Measurements from ENCODE around the gene DLX3. TPM values are rescaled to one million over a fixed set of nuclear protein-coding genes. Genes with fewer than 3 reads are reported as not detected.

DLX3 gene
- total RNA-seq, 1 donor from 2014 or later = 0.69 TPM

GRCh38 chr17:49989518-49989880 is 5.5 kb downstream of the DLX3 start:
- Histone ChIP-seq H3K4me3 (no peak overlapping the region), H3K27me3 (peaks cover 71% of the 10 kb centered on the region), H3K36me3 (no peaks in the 10 kb centered on the region), H3K4me1 (peaks cover 15% of the 10 kb centered on the region), H3K27ac (no peak overlapping the region), H3K9me3 (no peaks in the 10 kb centered on the region)
- intact Hi-C loops (cut with DNase I) = no loop called here
- TF ChIP-seq CTCF (IDR thresholded peaks at IDR 0.05) = no peak
- DNase-seq = peak; percentile 50
- no peak for ATAC-seq

GRCh38 chr17:49987681-49988441 is 7.2 kb downstream of the DLX3 start:
- H3K27me3 ChIP-seq = peaks cover 59% of the 10 kb centered on the region
- peak; percentile 19 for ATAC-seq
- intact Hi-C loops (cut with DNase I) = no loop called here
- no peak overlapping the region for H3K27ac ChIP-seq
- no peaks in the 10 kb centered on the region for H3K36me3 ChIP-seq
- no peak overlapping the region for H3K4me3 ChIP-seq
- no peak for TF ChIP-seq CTCF (IDR thresholded peaks at IDR 0.05)
- peak; percentile 58 for DNase-seq
- peaks cover 4% of the 10 kb centered on the region for H3K4me1 ChIP-seq
- no peaks in the 10 kb centered on the region for H3K9me3 ChIP-seq

GRCh38 chr17:49987290-49987585 is 7.8 kb downstream of the DLX3 start:
- Histone ChIP-seq H3K27ac (no peak overlapping the region), H3K9me3 (no peaks in the 10 kb centered on the region), H3K4me3 (no peak overlapping the region), H3K36me3 (no peaks in the 10 kb centered on the region), H3K4me1 (peaks cover 4% of the 10 kb centered on the region), H3K27me3 (peaks cover 52% of the 10 kb centered on the region)
- intact Hi-C loops (cut with DNase I) = no loop called here
- no peak for TF ChIP-seq CTCF (IDR thresholded peaks at IDR 0.05)
- ATAC-seq (no peak), DNase-seq (peak; percentile 16)

- H3K27ac ChIP-seq = no peak overlapping the region
- no peaks in the 10 kb centered on the region for H3K9me3 ChIP-seq
- H3K27me3 ChIP-seq = peaks cover 47% of the 10 kb centered on the region
- H3K4me3 ChIP-seq = no peak overlapping the region
- intact Hi-C loops (cut with DNase I) = no loop called here
- no peak for TF ChIP-seq CTCF (IDR thresholded peaks at IDR 0.05)
- H3K36me3 ChIP-seq = no peaks in the 10 kb centered on the region
- peaks cover 4% of the 10 kb centered on the region for H3K4me1 ChIP-seq
- DNase-seq (no peak), ATAC-seq (no peak)
Observed at GRCh38 chr17:49986396-49987289, 8.4 kb downstream of the DLX3 start.

GRCh38 chr17:49985310-49985990 is 9.6 kb downstream of the DLX3 start:
- DNase-seq (no peak), ATAC-seq (no peak)
- TF ChIP-seq CTCF (IDR thresholded peaks at IDR 0.05) = no peak
- Histone ChIP-seq H3K27ac (no peak overlapping the region), H3K9me3 (no peaks in the 10 kb centered on the region), H3K4me1 (peaks cover 4% of the 10 kb centered on the region), H3K27me3 (peaks cover 35% of the 10 kb centered on the region), H3K4me3 (no peak overlapping the region), H3K36me3 (no peaks in the 10 kb centered on the region)
- intact Hi-C loops (cut with DNase I) = no loop called here

All from upper lobe of right lung (tissue), 1 donor.